ENCODE data around the gene WWC2. TPM values are rescaled to one million over a fixed set of nuclear protein-coding genes. Genes with fewer than 3 reads are reported as not detected.
"Not testable (repeated sequence)": the region's sequence is repeated elsewhere in the genome, so short reads cannot be mapped to it uniquely, and the experiment has no call there.

Gene WWC2
- total RNA-seq, 1 experiment from 2014 or later = 18.9 TPM

GRCh38 chr4:183171484-183172267, 72.6 kb downstream of the WWC2 start:
- DNase-seq (ENCODE audit: low read depth) = no peak

GRCh38 chr4:183172881-183173280, 73.8 kb downstream of the WWC2 start:
- no peak for DNase-seq (ENCODE audit: low read depth)

DNA sequence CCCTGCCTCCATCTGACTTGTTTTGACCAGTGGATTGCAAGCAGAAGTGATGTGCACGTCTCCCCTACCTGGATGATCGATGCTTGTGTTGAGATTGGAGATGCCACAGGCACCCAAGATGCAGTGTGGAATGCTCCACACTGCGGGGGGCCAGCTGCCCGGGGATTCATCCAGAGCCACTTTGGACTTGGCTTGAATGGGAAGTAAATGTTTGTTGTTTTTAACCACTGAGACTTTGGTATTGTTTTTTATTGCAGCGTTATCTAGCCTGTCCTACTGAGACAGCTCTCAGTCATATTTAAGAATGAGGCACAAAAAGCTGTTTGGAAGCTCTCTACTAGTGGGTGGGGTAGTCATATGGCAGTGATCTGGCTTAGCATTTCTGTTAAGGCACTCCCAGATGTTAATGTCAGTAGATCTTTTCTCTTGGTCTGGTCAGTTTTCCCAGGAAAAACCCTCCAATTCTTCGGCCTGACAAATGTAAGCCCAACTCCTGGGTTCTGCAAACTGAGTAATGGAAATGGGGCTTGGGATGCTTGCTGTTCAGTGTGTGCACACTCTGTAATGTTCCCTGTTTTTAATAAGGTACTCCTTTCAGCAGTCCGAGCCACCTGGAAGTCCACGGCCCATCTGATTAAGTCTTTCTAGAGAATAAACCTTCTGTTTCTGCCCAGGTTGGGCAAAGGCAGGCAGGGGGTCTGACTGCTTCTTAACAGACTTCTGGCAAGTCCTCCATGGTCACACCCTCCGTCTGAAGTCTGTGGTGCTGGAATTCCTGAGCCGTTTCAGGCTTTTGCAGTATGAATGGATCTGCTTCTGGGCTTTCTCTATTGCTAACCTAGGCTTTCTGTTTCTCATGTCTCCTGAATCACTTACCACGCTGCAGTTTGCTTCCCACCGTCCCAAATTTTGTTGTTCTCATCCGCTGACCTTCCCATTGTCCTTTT, 74.8 kb downstream of the WWC2 start:
- no peak for DNase-seq (ENCODE audit: low read depth)

DNA sequence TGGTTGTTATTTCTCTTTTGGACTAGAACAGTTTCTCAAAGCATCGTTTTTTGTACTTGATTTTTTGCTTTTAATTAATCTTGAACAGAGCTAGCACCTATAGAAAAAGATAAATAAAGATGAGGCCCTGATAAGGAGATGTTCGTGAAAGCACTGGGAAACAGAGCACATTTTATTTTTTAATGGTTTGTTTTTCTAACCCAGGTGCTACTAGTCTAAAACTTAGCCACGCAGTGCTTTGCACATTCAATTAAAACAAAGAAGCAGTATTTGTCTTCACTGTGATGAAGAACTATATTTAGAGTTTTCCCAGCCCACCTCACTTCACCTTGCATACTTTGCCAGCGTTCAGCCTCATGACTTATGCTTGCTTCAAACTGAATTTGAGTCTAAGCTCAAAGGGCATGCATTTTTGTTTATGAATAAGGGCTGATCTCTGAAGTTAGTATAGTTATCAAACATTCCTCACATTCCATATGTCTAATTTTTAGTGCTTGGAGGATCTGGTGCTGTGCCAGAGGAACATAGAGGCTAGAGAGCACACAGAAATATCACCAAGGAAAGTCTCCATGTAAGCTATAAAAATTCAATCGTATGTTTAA, 76.7 kb downstream of the WWC2 start:
- peak; percentile 26 for DNase-seq (ENCODE audit: low read depth)

DNA sequence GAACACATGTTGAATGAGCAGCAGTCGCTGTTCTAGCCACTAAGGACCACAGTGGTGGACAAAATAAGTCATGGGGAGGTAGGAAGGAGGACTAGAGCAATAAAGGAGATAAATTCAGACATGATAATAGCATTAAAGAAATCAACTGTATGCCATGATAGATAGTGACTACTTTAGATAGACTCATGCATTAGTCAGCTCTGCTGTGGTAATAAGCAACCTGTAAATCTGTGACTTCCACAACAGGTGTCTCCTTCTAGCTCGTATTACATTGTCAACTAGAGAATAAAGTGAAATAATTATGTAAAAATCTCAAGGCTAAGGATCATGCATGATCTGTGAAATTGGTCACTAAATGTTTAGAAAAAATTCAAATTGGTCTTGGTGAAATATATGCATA, 77.9 kb downstream of the WWC2 start:
- no peak for DNase-seq (ENCODE audit: low read depth)

DNA sequence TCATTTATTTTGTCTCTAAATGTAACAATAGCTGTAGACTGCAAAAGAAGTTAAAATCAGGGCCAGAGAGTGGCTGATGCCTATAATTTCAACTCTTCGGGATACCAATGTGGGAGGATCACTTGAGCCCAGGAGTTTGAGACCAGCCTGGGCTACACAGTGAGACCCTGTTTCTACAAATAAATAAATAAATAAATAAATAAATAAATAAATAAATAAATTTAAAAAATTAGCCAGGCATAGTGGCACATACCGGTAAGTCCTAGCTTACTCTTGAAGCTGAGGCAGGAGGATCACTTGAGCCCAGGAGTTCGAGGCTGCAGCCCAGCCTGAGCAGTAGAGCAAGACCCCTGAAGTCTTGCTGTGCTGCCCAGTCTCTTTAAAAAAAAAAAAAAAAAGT, 79.1 kb downstream of the WWC2 start:
- DNase-seq (ENCODE audit: low read depth) = no peak

GRCh38 chr4:183180096-183180495, 81.0 kb downstream of the WWC2 start:
- DNase-seq (ENCODE audit: low read depth) = no peak

DNA sequence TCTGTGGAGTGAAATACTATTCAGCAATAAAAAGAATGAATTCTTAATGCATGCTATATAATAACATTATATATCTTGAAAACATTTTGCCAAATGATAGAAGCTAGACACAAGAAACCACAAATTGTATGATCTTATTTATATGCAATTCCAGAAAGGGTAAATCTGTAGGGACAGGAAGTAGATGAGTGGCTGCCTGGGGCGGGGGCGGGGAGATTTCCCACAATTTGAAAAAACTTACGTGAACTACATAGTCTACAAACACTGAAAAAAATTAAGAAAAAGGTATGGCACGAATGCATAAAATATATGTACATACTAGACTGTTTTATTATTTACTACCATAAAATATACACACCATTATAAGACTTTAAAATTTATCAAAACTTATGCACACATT, 81.6 kb downstream of the WWC2 start:
- no peak for DNase-seq (ENCODE audit: low read depth)

- no peak for DNase-seq (ENCODE audit: low read depth)
These were observed 82.0 kb downstream of the WWC2 start for GRCh38 chr4:183181081-183181480.

- peak; percentile 89 for DNase-seq (ENCODE audit: low read depth)
These were observed 84.0 kb downstream of the WWC2 start for GRCh38 chr4:183182873-183183725.

DNA sequence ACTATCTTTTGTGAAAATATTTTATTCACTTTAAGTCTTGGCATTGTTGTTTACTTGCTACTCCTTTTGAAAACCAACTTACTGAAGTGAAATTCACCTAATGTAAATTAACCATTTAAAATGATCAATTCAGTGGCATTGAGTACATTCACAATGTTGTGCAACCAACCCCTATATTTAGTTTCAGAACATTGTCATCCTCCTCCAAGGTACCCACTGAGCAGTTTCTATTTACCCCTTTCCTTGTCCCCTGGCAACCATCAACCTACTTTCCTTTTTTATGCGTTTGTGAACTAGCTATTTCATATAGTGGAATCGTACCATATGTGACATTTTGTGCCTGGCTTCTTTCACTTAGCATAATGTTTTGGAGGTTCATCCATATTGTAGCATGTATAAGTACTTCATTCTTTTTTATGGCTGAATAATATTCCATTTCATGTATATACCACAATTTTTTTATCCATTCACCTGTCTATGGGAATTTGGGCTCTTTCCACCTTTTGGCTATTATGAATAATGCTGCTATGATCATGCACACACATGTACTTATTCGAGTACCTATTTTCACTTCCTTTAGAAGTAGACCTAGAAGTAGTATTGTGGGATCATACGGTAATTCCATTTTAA, 85.0 kb downstream of the WWC2 start:
- DNase-seq (ENCODE audit: low read depth) = no peak

- DNase-seq (ENCODE audit: low read depth) = no peak
These were observed 86.0 kb downstream of the WWC2 start for GRCh38 chr4:183185018-183185417.

- DNase-seq (ENCODE audit: low read depth) = no peak
These were observed 86.5 kb downstream of the WWC2 start for GRCh38 chr4:183185559-183185958.

- no peak for DNase-seq (ENCODE audit: low read depth)
These were observed 87.8 kb downstream of the WWC2 start for GRCh38 chr4:183186813-183187212.

DNA sequence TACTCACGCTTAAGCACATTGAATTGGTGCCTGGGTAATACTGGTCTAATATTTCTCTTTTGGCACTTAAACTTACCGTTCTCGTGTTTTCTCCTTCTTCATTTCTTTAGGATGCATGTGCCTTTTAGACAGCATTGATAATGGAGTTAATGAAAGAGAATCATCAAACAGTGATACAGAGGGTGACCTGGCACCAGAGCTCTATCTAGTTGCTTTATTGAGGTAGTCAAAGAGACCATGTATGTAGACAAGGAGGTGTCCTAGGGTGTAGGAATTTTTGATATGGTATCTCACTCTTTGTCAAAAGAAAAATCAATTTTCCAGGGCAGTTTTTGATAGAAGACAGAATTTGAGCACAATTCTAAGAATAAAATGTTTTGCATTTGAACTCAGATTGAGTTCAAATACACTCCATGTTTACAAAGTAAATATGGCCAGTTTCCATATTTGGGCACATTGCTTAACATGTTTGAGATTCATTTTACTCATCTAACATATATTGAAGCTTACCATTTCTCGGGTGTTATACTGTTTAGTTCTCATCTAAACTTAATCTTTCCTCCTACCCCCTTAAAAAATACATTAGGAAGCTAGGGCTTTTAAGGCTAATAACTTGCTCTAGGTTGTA, 92.0 kb downstream of the WWC2 start:
- no peak for DNase-seq (ENCODE audit: low read depth)

DNA sequence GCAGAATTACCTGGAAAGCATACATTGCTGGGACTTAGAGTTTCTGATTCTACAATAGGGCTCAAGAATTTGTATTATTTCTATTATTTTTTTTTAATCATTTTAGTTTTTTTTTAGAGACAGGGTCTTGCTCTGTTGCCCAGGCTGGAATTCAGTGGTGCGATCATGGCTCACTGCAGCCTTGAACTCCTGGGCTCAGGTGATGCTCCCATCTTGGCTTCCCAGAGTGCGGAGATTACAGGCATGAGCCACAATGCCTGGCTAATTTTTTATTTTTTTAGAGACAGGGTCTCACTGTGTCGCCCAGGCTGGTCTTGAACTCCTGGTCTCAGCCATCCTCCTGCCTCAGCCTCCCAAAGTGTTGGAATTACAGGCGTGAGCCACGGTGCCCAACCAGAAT, 92.6 kb downstream of the WWC2 start:
- DNase-seq (ENCODE audit: low read depth) = no peak

- no peak for DNase-seq (ENCODE audit: low read depth)
These were observed 93.5 kb downstream of the WWC2 start for GRCh38 chr4:183192571-183192970.

GRCh38 chr4:183193730-183194338, 94.8 kb downstream of the WWC2 start:
- not testable (repeated sequence) for DNase-seq (ENCODE audit: low read depth)

DNA sequence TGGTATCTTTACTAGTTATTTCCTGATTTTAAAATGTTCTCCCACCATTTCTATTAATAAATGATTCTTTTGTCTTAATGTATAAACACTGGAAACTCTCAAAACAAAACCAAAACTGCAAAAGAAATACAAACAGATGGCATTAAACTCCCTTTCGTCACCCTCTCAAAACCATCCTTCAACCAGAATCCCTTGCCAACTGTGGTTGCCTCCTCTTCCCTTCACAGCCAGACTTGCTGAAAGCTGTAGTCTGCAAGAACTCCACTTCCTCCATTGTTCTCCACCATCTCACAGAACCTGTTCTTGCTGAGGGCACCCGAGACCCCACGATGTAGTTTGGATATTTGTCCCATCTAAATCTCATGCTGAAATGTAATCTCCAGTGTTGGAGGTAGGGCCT, 96.5 kb downstream of the WWC2 start:
- no peak for DNase-seq (ENCODE audit: low read depth)

GRCh38 chr4:183197140-183197539, 98.1 kb downstream of the WWC2 start:
- no peak for DNase-seq (ENCODE audit: low read depth)
